OCI-LY3 (cell line): ENCODE data around the gene TSPAN1.
"Not testable (repeated sequence)": the region's sequence is repeated elsewhere in the genome, so short reads cannot be mapped to it uniquely, and the experiment has no call there.

Experiments
- H2AFZ ChIP-seq: fragments of 200-600, 300-600 bp; shearing (Covaris generic); 2 replicates; pipeline ENCODE4 v1.6.0; 2014; ENCODE audit warnings: antibody characterized with exemption, low read depth, low read length
- H3K27ac ChIP-seq: fragments of 200-600, 300-600 bp; sonication (generic); 2 replicates; pipeline ENCODE4 v1.5.1; 2014; ENCODE audit warnings: mild to moderate bottlenecking, low read length, moderate library complexity, mixed read lengths
- H3K27me3 ChIP-seq: fragments of 200-600, 300-600 bp; sonication (generic); 2 replicates; pipeline ENCODE4 v1.6.1; 2014; ENCODE audit warnings: low read depth, low read length, mixed read lengths
- H3K36me3 ChIP-seq: fragments of 200-600, 300-600 bp; sonication (generic); replicated peaks from 2 replicates; pipeline ENCODE3; 2014; ENCODE audit warnings: low read depth, low read length, mixed read lengths
- H3K4me1 ChIP-seq: fragments of 300-600, 200-600 bp; sonication (generic); 2 replicates; pipeline ENCODE4 v1.6.1; 2014; ENCODE audit warnings: low read length, mixed read lengths
- H3K4me2 ChIP-seq: fragments of 200-600, 300-600 bp; sonication (generic); 2 replicates; pipeline ENCODE4 v1.6.1; 2014; ENCODE audit warnings: low read length, mixed read lengths
- H3K4me3 ChIP-seq: fragments of 300-600, 200-600 bp; sonication (generic); 2 replicates; pipeline ENCODE4 v1.5.1; 2014; ENCODE audit warnings: antibody characterized with exemption, mild to moderate bottlenecking, low read length, moderate library complexity
- H3K79me2 ChIP-seq: fragments of 300-600, 200-600 bp; shearing (Covaris generic); 2 replicates; pipeline ENCODE4 v1.6.1; 2014; ENCODE audit warnings: mild to moderate bottlenecking, low read length, mixed read lengths
- H3K9ac ChIP-seq: fragments of 300-600, 200-600 bp; shearing (Covaris generic); 2 replicates; pipeline ENCODE4 v1.6.0; 2014; ENCODE audit warnings: mild to moderate bottlenecking, low read length, moderate library complexity
- H3K9me3 ChIP-seq: fragments of 200-600, 300-600 bp; shearing (Covaris generic); 2 replicates; pipeline ENCODE4 v1.6.1; 2014; ENCODE audit warnings: low read length, mixed read lengths; ENCODE audit not compliant: insufficient read depth
- H4K20me1 ChIP-seq: fragments of 200-600, 300-600 bp; sonication (generic); 2 replicates; pipeline ENCODE4 v1.6.1; 2016; ENCODE audit warnings: low read length, mixed read lengths; ENCODE audit not compliant: insufficient read depth
- CTCF ChIP-seq: fragments of 200-600, 300-600 bp; sonication (generic); IDR thresholded peaks from 2 replicates; pipeline ENCODE4 v1.5.1; 2014; ENCODE audit warnings: antibody characterized with exemption, low read length, low read depth
- EZH2phosphoT487 ChIP-seq: fragments of 200-600 bp; shearing (Covaris generic); IDR thresholded peaks from 2 replicates; pipeline ENCODE4 v1.6.1; 2018; ENCODE audit warnings: antibody characterized with exemption, mixed run types, low read depth

The TSPAN1 gene

DNA sequence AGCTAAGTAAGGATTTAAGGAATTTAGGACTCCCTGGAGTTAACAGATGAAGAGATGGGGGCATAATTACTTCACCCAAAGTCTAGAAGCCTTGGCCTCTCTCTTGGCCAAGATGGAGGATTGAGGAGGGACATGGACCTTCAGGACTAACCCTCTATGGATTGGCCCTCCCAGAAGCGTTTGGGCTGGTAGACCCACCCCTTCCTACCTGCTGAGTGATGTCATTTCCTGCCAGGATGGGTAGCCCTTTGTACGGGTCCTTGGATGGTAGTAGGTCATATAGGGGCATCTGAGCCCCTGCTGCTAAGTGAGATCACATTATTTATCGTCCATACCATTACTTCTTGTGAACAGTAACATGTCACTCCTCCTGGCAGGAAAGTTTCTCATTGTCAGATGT, 45.9 kb downstream of the TSPAN1 start:
- TF ChIP-seq CTCF (no peak), EZH2phosphoT487 (no peak)
- no peaks in the 10 kb centered on the region for H3K9me3 ChIP-seq
- H3K4me1 ChIP-seq = peaks cover 4% of the 10 kb centered on the region
- H3K4me2 ChIP-seq = no peak overlapping the region
- H4K20me1 ChIP-seq = no peaks in the 10 kb centered on the region
- no peak overlapping the region for H2AFZ ChIP-seq
- no peak overlapping the region for H3K4me3 ChIP-seq
- H3K27me3 ChIP-seq = no peaks in the 10 kb centered on the region
- no peaks in the 10 kb centered on the region for H3K36me3 ChIP-seq
- no peak overlapping the region for H3K27ac ChIP-seq
- no peak overlapping the region for H3K9ac ChIP-seq
- H3K79me2 ChIP-seq = no peaks in the 10 kb centered on the region

DNA sequence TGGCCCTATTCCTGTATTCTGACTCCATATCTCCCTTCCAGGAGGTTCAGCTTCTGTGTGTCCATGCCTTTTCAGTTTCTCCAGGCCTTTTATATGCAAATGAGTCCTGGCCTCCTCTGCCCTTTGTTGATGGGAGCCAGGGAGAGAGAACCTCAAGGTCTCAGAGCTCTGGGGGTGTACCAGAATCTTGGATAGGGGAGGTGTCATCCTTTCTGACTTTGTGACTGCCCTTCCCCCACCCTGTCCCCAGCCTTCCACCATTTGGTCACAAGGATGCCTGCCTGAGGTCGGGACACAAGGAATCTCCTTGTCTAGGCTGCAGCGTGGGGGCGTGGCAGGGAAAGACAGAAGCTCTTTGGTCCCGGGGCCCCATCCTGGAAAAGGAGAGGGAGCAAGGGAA, 46.9 kb downstream of the TSPAN1 start:
- Histone ChIP-seq H4K20me1 (no peaks in the 10 kb centered on the region), H2AFZ (no peak overlapping the region), H3K4me1 (peaks cover 4% of the 10 kb centered on the region), H3K36me3 (no peaks in the 10 kb centered on the region), H3K9ac (no peak overlapping the region), H3K4me2 (no peak overlapping the region), H3K4me3 (no peak overlapping the region), H3K27me3 (no peaks in the 10 kb centered on the region), H3K9me3 (no peaks in the 10 kb centered on the region), H3K27ac (no peak overlapping the region), H3K79me2 (no peaks in the 10 kb centered on the region)
- TF ChIP-seq CTCF (no peak), EZH2phosphoT487 (no peak)

DNA sequence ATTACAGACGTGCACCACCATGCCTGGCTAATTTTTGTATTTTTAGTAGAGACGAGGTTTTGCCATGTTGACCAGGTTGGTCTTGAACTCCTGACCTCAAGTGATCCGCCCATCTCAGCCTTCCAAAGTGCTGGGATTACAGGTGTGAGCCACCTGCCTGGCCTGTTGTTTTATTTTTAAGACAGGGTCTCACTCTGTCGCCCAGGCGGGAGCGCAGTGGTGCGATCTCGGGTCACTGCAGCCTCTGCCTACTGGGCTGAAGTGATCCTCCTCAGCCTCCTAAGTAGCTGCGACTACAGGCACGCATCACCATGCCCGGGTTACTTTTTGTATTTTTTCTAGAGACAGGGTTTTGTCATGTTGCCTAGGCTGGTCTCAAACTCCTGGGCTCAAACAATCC, 48.2 kb downstream of the TSPAN1 start:
- H3K27ac ChIP-seq, H3K4me1 ChIP-seq, H3K79me2 ChIP-seq, H3K9me3 ChIP-seq, H3K27me3 ChIP-seq, H3K9ac ChIP-seq, H3K36me3 ChIP-seq, H3K4me3 ChIP-seq, H4K20me1 ChIP-seq: not testable (repeated sequence)
- H3K4me2 ChIP-seq = peak overlapping the region; percentile 65
- H2AFZ ChIP-seq = peak overlapping the region; percentile 87; the same call in 1 of the 2 replicates

DNA sequence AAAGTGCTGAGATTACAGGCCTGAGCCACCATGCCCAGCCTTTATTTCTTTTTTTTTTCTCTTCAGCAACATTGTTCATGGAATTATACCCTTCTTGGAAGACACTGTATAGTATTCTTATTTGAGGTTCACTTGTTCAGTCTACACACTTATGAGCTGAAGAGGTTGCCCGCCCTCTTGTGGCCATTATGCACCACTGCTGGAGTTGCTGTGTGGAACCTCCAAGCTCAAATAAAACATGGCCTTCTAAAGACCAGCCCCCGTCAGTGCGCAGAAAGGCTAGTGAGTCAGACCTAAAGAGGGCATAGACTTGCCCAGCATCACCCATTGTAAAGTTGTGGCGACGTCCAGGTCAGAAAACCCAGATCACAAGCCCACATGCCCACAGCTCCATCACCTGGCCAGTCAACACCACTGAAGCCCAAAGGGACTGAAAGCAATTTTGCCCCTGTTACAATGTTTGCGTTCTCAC, 48.6 kb downstream of the TSPAN1 start:
- Histone ChIP-seq H3K79me2 (no peaks in the 10 kb centered on the region), H3K9me3 (no peaks in the 10 kb centered on the region), H3K4me2 (peak overlapping the region; percentile 65), H3K27me3 (no peaks in the 10 kb centered on the region), H4K20me1 (no peaks in the 10 kb centered on the region), H3K4me1 (peaks cover 4% of the 10 kb centered on the region), H3K4me3 (no peak overlapping the region), H3K36me3 (no peaks in the 10 kb centered on the region), H2AFZ (peak overlapping the region; percentile 93), H3K27ac (no peak overlapping the region), H3K9ac (no peak overlapping the region)
- TF ChIP-seq CTCF = peak; percentile 93
- no peak for TF ChIP-seq EZH2phosphoT487

- TF ChIP-seq EZH2phosphoT487 (no peak), CTCF (no peak)
- Histone ChIP-seq H3K4me2 (no peak overlapping the region), H3K9me3 (no peaks in the 10 kb centered on the region), H3K79me2 (no peaks in the 10 kb centered on the region), H3K36me3 (no peaks in the 10 kb centered on the region), H3K27ac (no peak overlapping the region), H2AFZ (no peak overlapping the region), H3K9ac (no peak overlapping the region), H4K20me1 (no peaks in the 10 kb centered on the region), H3K4me3 (no peak overlapping the region), H3K4me1 (peaks cover 4% of the 10 kb centered on the region), H3K27me3 (no peaks in the 10 kb centered on the region)
Observed at GRCh38 chr1:46224966-46225365, 50.1 kb downstream of the TSPAN1 start.

DNA sequence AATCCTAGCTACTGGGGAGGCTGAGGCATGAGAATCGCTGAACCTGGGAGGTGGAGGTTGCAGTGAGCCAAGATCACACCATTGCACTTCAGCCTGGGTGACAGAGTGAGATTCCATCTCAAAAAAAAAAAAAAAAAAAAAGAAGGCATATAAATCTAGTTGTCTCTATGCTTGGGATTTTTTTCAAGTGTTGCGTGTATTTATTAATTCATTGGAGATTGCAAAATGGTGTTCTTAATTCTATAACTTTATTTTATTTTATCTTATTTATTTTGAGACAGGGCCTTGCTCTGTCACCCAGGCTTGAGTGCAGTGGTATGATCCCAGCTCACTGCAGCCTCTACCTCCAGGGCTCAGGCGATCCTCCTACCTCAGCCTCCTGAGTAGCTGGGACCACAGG, 56.3 kb downstream of the TSPAN1 start:
- H3K4me1 ChIP-seq, H3K4me3 ChIP-seq, H3K4me2 ChIP-seq, H3K36me3 ChIP-seq, H3K27me3 ChIP-seq, H3K9me3 ChIP-seq, H3K79me2 ChIP-seq, H2AFZ ChIP-seq, H3K9ac ChIP-seq, H4K20me1 ChIP-seq, H3K27ac ChIP-seq: not testable (repeated sequence)
